Measurements from ENCODE around the gene B4GALT2.

The B4GALT2 gene

GRCh38 chr1:43954036-43954435, 25.0 kb upstream of the B4GALT2 start:
- no peak for DNase-seq (ENCODE audit: insufficient read length, low spot score)
- TF ChIP-seq POU2F2 (IDR thresholded peaks at IDR 0.05; ENCODE audit: low read depth, low read length): no peak
- TF ChIP-seq POLR2A (IDR thresholded peaks at IDR 0.05; ENCODE audit: low read depth, low read length): no peak
- TF ChIP-seq POLR2AphosphoS5 (IDR thresholded peaks at IDR 0.05; ENCODE audit: low read depth, low read length): no peak
- no peak for TF ChIP-seq SPI1 (IDR thresholded peaks at IDR 0.05; ENCODE audit: low read depth, low read length)
- TF ChIP-seq PAX5 (IDR thresholded peaks at IDR 0.05; ENCODE audit: insufficient read depth, low read length, severe bottlenecking): no peak
- TF ChIP-seq TAF1 (IDR thresholded peaks at IDR 0.05; ENCODE audit: low read depth, low read length): no peak
- FAIRE-seq: no peak

GRCh38 chr1:43956234-43956633, 22.8 kb upstream of the B4GALT2 start:
- no peak for TF ChIP-seq POLR2A (IDR thresholded peaks at IDR 0.05; ENCODE audit: low read depth, low read length)
- TF ChIP-seq TAF1 (IDR thresholded peaks at IDR 0.05; ENCODE audit: low read depth, low read length): no peak
- TF ChIP-seq POLR2AphosphoS5 (IDR thresholded peaks at IDR 0.05; ENCODE audit: low read depth, low read length): no peak
- no peak for TF ChIP-seq SPI1 (IDR thresholded peaks at IDR 0.05; ENCODE audit: low read depth, low read length)
- TF ChIP-seq POU2F2 (IDR thresholded peaks at IDR 0.05; ENCODE audit: low read depth, low read length): no peak
- no peak for TF ChIP-seq PAX5 (IDR thresholded peaks at IDR 0.05; ENCODE audit: insufficient read depth, low read length, severe bottlenecking)
- FAIRE-seq (no peak), DNase-seq (ENCODE audit: insufficient read length, low spot score) (no peak)

GRCh38 chr1:43957407-43958040, 21.5 kb upstream of the B4GALT2 start:
- DNase-seq (ENCODE audit: insufficient read length, low spot score): no peak
- TF ChIP-seq POU2F2 (IDR thresholded peaks at IDR 0.05; ENCODE audit: low read depth, low read length) (no peak), SPI1 (IDR thresholded peaks at IDR 0.05; ENCODE audit: low read depth, low read length) (no peak), PAX5 (IDR thresholded peaks at IDR 0.05; ENCODE audit: insufficient read depth, low read length, severe bottlenecking) (no peak), TAF1 (IDR thresholded peaks at IDR 0.05; ENCODE audit: low read depth, low read length) (no peak), POLR2A (IDR thresholded peaks at IDR 0.05; ENCODE audit: low read depth, low read length) (no peak), POLR2AphosphoS5 (IDR thresholded peaks at IDR 0.05; ENCODE audit: low read depth, low read length) (no peak)
- FAIRE-seq: no peak

GRCh38 chr1:43958351-43959255, 20.4 kb upstream of the B4GALT2 start:
- TF ChIP-seq POLR2A (IDR thresholded peaks at IDR 0.05; ENCODE audit: low read depth, low read length) (no peak), TAF1 (IDR thresholded peaks at IDR 0.05; ENCODE audit: low read depth, low read length) (no peak), POLR2AphosphoS5 (IDR thresholded peaks at IDR 0.05; ENCODE audit: low read depth, low read length) (no peak), POU2F2 (IDR thresholded peaks at IDR 0.05; ENCODE audit: low read depth, low read length) (no peak), PAX5 (IDR thresholded peaks at IDR 0.05; ENCODE audit: insufficient read depth, low read length, severe bottlenecking) (no peak), SPI1 (IDR thresholded peaks at IDR 0.05; ENCODE audit: low read depth, low read length) (no peak)
- FAIRE-seq: no peak
- DNase-seq (ENCODE audit: insufficient read length, low spot score): no peak

GRCh38 chr1:43960798-43961197, 18.2 kb upstream of the B4GALT2 start:
- FAIRE-seq: no peak
- no peak for DNase-seq (ENCODE audit: insufficient read length, low spot score)
- TF ChIP-seq PAX5 (IDR thresholded peaks at IDR 0.05; ENCODE audit: insufficient read depth, low read length, severe bottlenecking) (no peak), POLR2A (IDR thresholded peaks at IDR 0.05; ENCODE audit: low read depth, low read length) (no peak), POLR2AphosphoS5 (IDR thresholded peaks at IDR 0.05; ENCODE audit: low read depth, low read length) (no peak), SPI1 (IDR thresholded peaks at IDR 0.05; ENCODE audit: low read depth, low read length) (no peak), POU2F2 (IDR thresholded peaks at IDR 0.05; ENCODE audit: low read depth, low read length) (no peak), TAF1 (IDR thresholded peaks at IDR 0.05; ENCODE audit: low read depth, low read length) (no peak)

- TF ChIP-seq SPI1 (IDR thresholded peaks at IDR 0.05; ENCODE audit: low read depth, low read length) (no peak), POLR2AphosphoS5 (IDR thresholded peaks at IDR 0.05; ENCODE audit: low read depth, low read length) (no peak)
- DNase-seq (ENCODE audit: insufficient read length, low spot score): no peak
- FAIRE-seq: no peak
Measured at GRCh38 chr1:43961692-43962091, 17.3 kb upstream of the B4GALT2 start.

GRCh38 chr1:43962324-43962723, 16.7 kb upstream of the B4GALT2 start:
- no peak for FAIRE-seq
- TF ChIP-seq POU2F2 (IDR thresholded peaks at IDR 0.05; ENCODE audit: low read depth, low read length): no peak
- no peak for TF ChIP-seq TAF1 (IDR thresholded peaks at IDR 0.05; ENCODE audit: low read depth, low read length)
- TF ChIP-seq POLR2A (IDR thresholded peaks at IDR 0.05; ENCODE audit: low read depth, low read length): no peak
- TF ChIP-seq POLR2AphosphoS5 (IDR thresholded peaks at IDR 0.05; ENCODE audit: low read depth, low read length): no peak
- TF ChIP-seq SPI1 (IDR thresholded peaks at IDR 0.05; ENCODE audit: low read depth, low read length): no peak
- no peak for TF ChIP-seq PAX5 (IDR thresholded peaks at IDR 0.05; ENCODE audit: insufficient read depth, low read length, severe bottlenecking)
- DNase-seq (ENCODE audit: insufficient read length, low spot score): no peak

- DNase-seq (ENCODE audit: insufficient read length, low spot score): no peak
- no peak for TF ChIP-seq POLR2A (IDR thresholded peaks at IDR 0.05; ENCODE audit: low read depth, low read length)
- no peak for TF ChIP-seq PAX5 (IDR thresholded peaks at IDR 0.05; ENCODE audit: insufficient read depth, low read length, severe bottlenecking)
- TF ChIP-seq TAF1 (IDR thresholded peaks at IDR 0.05; ENCODE audit: low read depth, low read length): no peak
- no peak for TF ChIP-seq POLR2AphosphoS5 (IDR thresholded peaks at IDR 0.05; ENCODE audit: low read depth, low read length)
- no peak for TF ChIP-seq SPI1 (IDR thresholded peaks at IDR 0.05; ENCODE audit: low read depth, low read length)
- no peak for TF ChIP-seq POU2F2 (IDR thresholded peaks at IDR 0.05; ENCODE audit: low read depth, low read length)
- FAIRE-seq: no peak
Measured at GRCh38 chr1:43963006-43963405, 16.0 kb upstream of the B4GALT2 start.

- FAIRE-seq: no peak
- TF ChIP-seq POLR2AphosphoS5 (IDR thresholded peaks at IDR 0.05; ENCODE audit: low read depth, low read length): no peak
- TF ChIP-seq POU2F2 (IDR thresholded peaks at IDR 0.05; ENCODE audit: low read depth, low read length): no peak
- no peak for TF ChIP-seq POLR2A (IDR thresholded peaks at IDR 0.05; ENCODE audit: low read depth, low read length)
- TF ChIP-seq PAX5 (IDR thresholded peaks at IDR 0.05; ENCODE audit: insufficient read depth, low read length, severe bottlenecking): no peak
- no peak for TF ChIP-seq SPI1 (IDR thresholded peaks at IDR 0.05; ENCODE audit: low read depth, low read length)
- TF ChIP-seq TAF1 (IDR thresholded peaks at IDR 0.05; ENCODE audit: low read depth, low read length): no peak
- no peak for DNase-seq (ENCODE audit: insufficient read length, low spot score)
Measured at GRCh38 chr1:43963890-43964289, 15.1 kb upstream of the B4GALT2 start.
